HCT116 (cell line): ENCODE results near the gene MXRA8. TPM values are rescaled to one million over a fixed set of nuclear protein-coding genes. Genes with fewer than 3 reads are reported as not detected.
"Not testable (repeated sequence)": the region's sequence is repeated elsewhere in the genome, so short reads cannot be mapped to it uniquely, and the experiment has no call there.

Source experiments
- ATAC-seq: fragments of 200-7000 bp; cut with Tn5 transposase; 2 replicates; pipeline ENCODE4 v1.9.1; 2020; ENCODE audit warnings: mild to moderate bottlenecking, moderate library complexity
- BruUV-seq: library from RNA; stranded (reverse); fragments of 400-500 nt; replicated peaks from 2 replicates; lab custom pipeline; 2021; lab: Mats Ljungman, UMichigan
- CTCF ChIA-PET: fragments of 300-600 bp; sonication (Branson Sonifier 250); formaldehyde crosslinking; loops from one replicate; lab custom pipeline; 2021; ENCODE audit warnings: antibody characterized with exemption; lab: Charles Lee
- POLR2A ChIA-PET: fragments of 300-600, 350-600 bp; sonication (Branson Sonifier 250); formaldehyde crosslinking; loops from one replicate; lab custom pipeline; 2021; ENCODE audit warnings: antibody characterized with exemption; lab: Charles Lee
- RAD21 ChIA-PET, 2 experiments: fragments of 300-600 bp; sonication (Branson Sonifier 250); formaldehyde crosslinking; loops; one replicate each; lab custom pipeline; 2023; ENCODE audit warnings: low total read pairs in 2 of 2; ENCODE audit not compliant: uncharacterized antibody in 2 of 2, unreplicated experiment in 2 of 2, low non-redundant PET in 1 of 2; lab: Charles Lee
- DNase-seq: peaks from one replicate; pipeline ENCODE4 v3.0.0-alpha.2; 2010; ENCODE audit warnings: low read depth, low spot score
- H2AFZ ChIP-seq: fragments of 200-600 bp; shearing (Covaris generic), sonication (generic); 2 replicates; pipeline ENCODE4 v1.6.1; 2017; ENCODE audit warnings: low read depth, mixed run types, mixed read lengths, antibody characterized with exemption, low read length; ENCODE audit not compliant: poor library complexity, severe bottlenecking
- H3K27ac ChIP-seq: 2 replicates; pipeline ENCODE4 v1.5.1; 2012; ENCODE audit warnings: low read depth, low read length
- H3K27me3 ChIP-seq: fragments of 200-600 bp; sonication (generic); 2 replicates; pipeline ENCODE4 v1.6.1; 2016; ENCODE audit warnings: mixed run types, low read length, mixed read lengths; ENCODE audit not compliant: insufficient read depth
- H3K36me3 ChIP-seq, 2 experiments: fragments of 200-500 bp in 1 of 2; fragments of 200-600 bp in 1 of 2; sonication (Bioruptor generic) in 1 of 2; sonication (generic) in 1 of 2; 2 replicates each; pipeline versions ENCODE4 v1.5.1 to v1.6.1; 2014 to 2016; ENCODE audit warnings: low read length in 2 of 2, inconsistent platforms in 1 of 2, mixed read lengths in 1 of 2, mixed run types in 1 of 2; ENCODE audit not compliant: insufficient read depth in 2 of 2, control insufficient read depth in 1 of 2
- H3K4me1 ChIP-seq, 2 experiments: fragments of 200-600 bp in 1 of 2; sonication (generic) in 1 of 2; 2 replicates each; pipeline versions ENCODE4 v1.5.1 to v1.6.1; 2012 to 2017; ENCODE audit warnings: low read length in 2 of 2, inconsistent platforms in 1 of 2, mild to moderate bottlenecking in 1 of 2, mixed read lengths in 1 of 2, mixed run types in 1 of 2, moderate library complexity in 1 of 2; ENCODE audit not compliant: insufficient read depth in 2 of 2, control insufficient read depth in 1 of 2
- H3K4me2 ChIP-seq: fragments of 200-600 bp; sonication (generic); 2 replicates; pipeline ENCODE4 v1.6.1; 2017; ENCODE audit warnings: mixed run types, low read length, mixed read lengths
- H3K4me3 ChIP-seq, 2 experiments: fragments of 200-600 bp in 1 of 2; sonication (generic) in 1 of 2; replicated peaks in 1 of 2; 2 replicates each; pipeline ENCODE4 v1.5.1; 2011 to 2016; ENCODE audit warnings: low read length in 2 of 2, control low read depth in 1 of 2, low read depth in 1 of 2, mild to moderate bottlenecking in 1 of 2, mixed read lengths in 1 of 2, mixed run types in 1 of 2
- H3K79me2 ChIP-seq: fragments of 200-600 bp; sonication (generic); 2 replicates; pipeline ENCODE4 v1.6.1; 2017; ENCODE audit warnings: mild to moderate bottlenecking, mixed run types, low read length, moderate library complexity, mixed read lengths; ENCODE audit not compliant: insufficient read depth
- H3K9ac ChIP-seq: fragments of 200-600 bp; sonication (generic); 2 replicates; pipeline ENCODE4 v1.6.1; 2016; ENCODE audit warnings: low read length, mixed read lengths
- H3K9me2 ChIP-seq: fragments of 200-600 bp; sonication (generic), shearing (Covaris generic); 2 replicates; pipeline ENCODE4 v1.6.1; 2017; ENCODE audit warnings: mixed run types, mild to moderate bottlenecking, moderate library complexity; ENCODE audit not compliant: insufficient read depth
- H3K9me3 ChIP-seq, 2 experiments: fragments of 200-500 bp in 1 of 2; fragments of 200-600 bp in 1 of 2; sonication (Bioruptor generic) in 1 of 2; sonication (generic) in 1 of 2; 2 replicates each; pipeline ENCODE4 v1.6.1; 2014 to 2017; ENCODE audit warnings: low read length in 2 of 2, mixed read lengths in 2 of 2, inconsistent platforms in 1 of 2, low read depth in 1 of 2, mild to moderate bottlenecking in 1 of 2, mixed run types in 1 of 2, moderate library complexity in 1 of 2; ENCODE audit not compliant: control insufficient read depth in 1 of 2, insufficient read depth in 1 of 2
- H4K20me1 ChIP-seq: fragments of 200-600 bp; sonication (generic), shearing (Covaris generic); 2 replicates; pipeline ENCODE4 v1.6.1; 2017; ENCODE audit warnings: mixed run types, mild to moderate bottlenecking, moderate library complexity; ENCODE audit not compliant: insufficient read depth
- CEBPB ChIP-seq: IDR thresholded peaks from 2 replicates; pipeline ENCODE4 v1.6.1; 2012; ENCODE audit warnings: low read depth
- EZH2phosphoT487 ChIP-seq: fragments of 200-600 bp; IDR thresholded peaks from 2 replicates; pipeline ENCODE4 v1.6.1; 2018; ENCODE audit warnings: antibody characterized with exemption, borderline replicate concordance
- JUND ChIP-seq: IDR thresholded peaks from 2 replicates; pipeline ENCODE4 v1.6.1; 2012
- POLR2A ChIP-seq: IDR thresholded peaks from 2 replicates; pipeline ENCODE4 v1.7.0; 2011; ENCODE audit warnings: borderline replicate concordance; ENCODE audit not compliant: insufficient read depth, insufficient read length; ENCODE audit errors: extremely low read depth
- POLR2AphosphoS5 ChIP-seq: IDR thresholded peaks from 2 replicates; pipeline ENCODE4 v1.6.1; 2011; ENCODE audit warnings: mild to moderate bottlenecking, low read depth, low read length, moderate library complexity
- SP1 ChIP-seq: IDR thresholded peaks from 2 replicates; pipeline ENCODE4 v1.6.1; 2012; ENCODE audit warnings: low read depth
- TCF7L2 ChIP-seq: IDR thresholded peaks from 2 replicates; pipeline ENCODE4 v1.7.0; 2011; ENCODE audit warnings: borderline replicate concordance, inconsistent platforms; ENCODE audit not compliant: insufficient read depth, insufficient read length; ENCODE audit errors: extremely low read depth
- ZFX ChIP-seq: fragments of 450-650 bp; IDR thresholded peaks from 2 replicates; pipeline ENCODE4 v1.6.1; 2017
- intact Hi-C: fragments of 100-400 bp; cut with micrococcal nuclease; formaldehyde crosslinking; loops from 2 replicates; pipeline ENCODE4 v1.10.0; 2022
- total RNA-seq: library from RNA; stranded (reverse); gene quantifications from one replicate; pipeline ENCODE4 v1.2.1, GENCODE V29; 2021; ENCODE audit not compliant: unreplicated experiment
- TF ChIP-seq, protein P1 (sequence below): IDR thresholded peaks from 2 replicates; pipeline ENCODE4 v1.6.1; 2012
- TF ChIP-seq, protein P2 (sequence below), 3 experiments: fragments of 200-600 bp in 1 of 3; sonication (generic) in 1 of 3; IDR thresholded peaks in 2 of 3; conservative IDR thresholded peaks in 1 of 3; 2 replicates each; pipeline ENCODE4 v1.5.1; 2012 to 2017; ENCODE audit warnings: low read depth in 2 of 3, low read length in 2 of 3, antibody characterized with exemption in 1 of 3, borderline replicate concordance in 1 of 3, control low read depth in 1 of 3, mild to moderate bottlenecking in 1 of 3, mixed read lengths in 1 of 3, mixed run types in 1 of 3, moderate library complexity in 1 of 3; ENCODE audit not compliant: insufficient read depth in 1 of 3
- TF ChIP-seq, protein P3 (sequence below): IDR thresholded peaks from 2 replicates; pipeline ENCODE4 v1.6.1; 2012; ENCODE audit warnings: low read depth

The MXRA8 gene
- total RNA-seq, 1 experiment from 2014 or later = 0.74 TPM

DNA sequence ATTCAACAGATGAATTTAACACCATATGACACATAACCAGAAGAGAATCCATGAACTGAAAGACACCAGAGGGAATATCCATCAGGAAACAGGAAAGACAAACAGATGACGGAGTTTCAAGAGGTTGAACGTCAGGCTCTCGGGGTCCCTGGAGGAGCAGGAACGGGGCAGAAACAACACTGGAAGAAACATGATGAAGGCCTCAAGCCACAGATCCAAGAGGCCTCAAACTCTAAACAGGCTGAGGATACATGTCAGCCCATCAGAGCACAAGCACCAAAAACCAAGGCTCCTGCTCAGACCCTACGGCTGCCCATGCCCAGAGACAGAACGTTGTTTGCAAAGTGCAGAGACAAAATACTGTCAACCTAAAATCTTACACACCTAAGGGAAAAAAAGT lies 40.9 kb downstream of the MXRA8 start:
- CTCF ChIA-PET = no interaction called here
- Histone ChIP-seq H3K36me3 (peaks cover 17 to 38% of the 10 kb centered on the region in 2 experiments; a peak in 3 of 4 replicates), H3K79me2 (peaks cover 94% of the 10 kb centered on the region), H3K9me3 (no peaks in the 10 kb centered on the region), H3K27ac (peak overlapping the region; percentile 52), H3K4me3 (no peak overlapping the region), H3K4me1 (peaks cover 18 to 43% of the 10 kb centered on the region in 2 experiments), H4K20me1 (peaks cover 10% of the 10 kb centered on the region; the same call in 1 of the 2 replicates), H3K9ac (no peak overlapping the region), H2AFZ (no peak overlapping the region), H3K4me2 (no peak overlapping the region), H3K27me3 (no peaks in the 10 kb centered on the region), H3K9me2 (no peaks in the 10 kb centered on the region)
- intact Hi-C loops = no loop called here
- no peak for DNase-seq
- TF ChIP-seq ZFX (no peak), SP1 (no peak), POLR2A (no peak), EZH2phosphoT487 (no peak), JUND (no peak), TCF7L2 (no peak), CEBPB (no peak), POLR2AphosphoS5 (no peak)
- TF ChIP-seq, protein P1, sequence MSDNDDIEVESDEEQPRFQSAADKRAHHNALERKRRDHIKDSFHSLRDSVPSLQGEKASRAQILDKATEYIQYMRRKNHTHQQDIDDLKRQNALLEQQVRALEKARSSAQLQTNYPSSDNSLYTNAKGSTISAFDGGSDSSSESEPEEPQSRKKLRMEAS = no peak
- TF ChIP-seq, protein P2, sequence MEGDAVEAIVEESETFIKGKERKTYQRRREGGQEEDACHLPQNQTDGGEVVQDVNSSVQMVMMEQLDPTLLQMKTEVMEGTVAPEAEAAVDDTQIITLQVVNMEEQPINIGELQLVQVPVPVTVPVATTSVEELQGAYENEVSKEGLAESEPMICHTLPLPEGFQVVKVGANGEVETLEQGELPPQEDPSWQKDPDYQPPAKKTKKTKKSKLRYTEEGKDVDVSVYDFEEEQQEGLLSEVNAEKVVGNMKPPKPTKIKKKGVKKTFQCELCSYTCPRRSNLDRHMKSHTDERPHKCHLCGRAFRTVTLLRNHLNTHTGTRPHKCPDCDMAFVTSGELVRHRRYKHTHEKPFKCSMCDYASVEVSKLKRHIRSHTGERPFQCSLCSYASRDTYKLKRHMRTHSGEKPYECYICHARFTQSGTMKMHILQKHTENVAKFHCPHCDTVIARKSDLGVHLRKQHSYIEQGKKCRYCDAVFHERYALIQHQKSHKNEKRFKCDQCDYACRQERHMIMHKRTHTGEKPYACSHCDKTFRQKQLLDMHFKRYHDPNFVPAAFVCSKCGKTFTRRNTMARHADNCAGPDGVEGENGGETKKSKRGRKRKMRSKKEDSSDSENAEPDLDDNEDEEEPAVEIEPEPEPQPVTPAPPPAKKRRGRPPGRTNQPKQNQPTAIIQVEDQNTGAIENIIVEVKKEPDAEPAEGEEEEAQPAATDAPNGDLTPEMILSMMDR (IDR thresholded peaks at IDR 0.05 in 2 of 3, conservative IDR thresholded peaks at IDR 0.05 in 1 of 3; ENCODE audit: borderline replicate concordance in 1 of 3, insufficient read depth in 1 of 3, low read depth in 2 of 3, low read length in 2 of 3) = no peak
- TF ChIP-seq, protein P3, sequence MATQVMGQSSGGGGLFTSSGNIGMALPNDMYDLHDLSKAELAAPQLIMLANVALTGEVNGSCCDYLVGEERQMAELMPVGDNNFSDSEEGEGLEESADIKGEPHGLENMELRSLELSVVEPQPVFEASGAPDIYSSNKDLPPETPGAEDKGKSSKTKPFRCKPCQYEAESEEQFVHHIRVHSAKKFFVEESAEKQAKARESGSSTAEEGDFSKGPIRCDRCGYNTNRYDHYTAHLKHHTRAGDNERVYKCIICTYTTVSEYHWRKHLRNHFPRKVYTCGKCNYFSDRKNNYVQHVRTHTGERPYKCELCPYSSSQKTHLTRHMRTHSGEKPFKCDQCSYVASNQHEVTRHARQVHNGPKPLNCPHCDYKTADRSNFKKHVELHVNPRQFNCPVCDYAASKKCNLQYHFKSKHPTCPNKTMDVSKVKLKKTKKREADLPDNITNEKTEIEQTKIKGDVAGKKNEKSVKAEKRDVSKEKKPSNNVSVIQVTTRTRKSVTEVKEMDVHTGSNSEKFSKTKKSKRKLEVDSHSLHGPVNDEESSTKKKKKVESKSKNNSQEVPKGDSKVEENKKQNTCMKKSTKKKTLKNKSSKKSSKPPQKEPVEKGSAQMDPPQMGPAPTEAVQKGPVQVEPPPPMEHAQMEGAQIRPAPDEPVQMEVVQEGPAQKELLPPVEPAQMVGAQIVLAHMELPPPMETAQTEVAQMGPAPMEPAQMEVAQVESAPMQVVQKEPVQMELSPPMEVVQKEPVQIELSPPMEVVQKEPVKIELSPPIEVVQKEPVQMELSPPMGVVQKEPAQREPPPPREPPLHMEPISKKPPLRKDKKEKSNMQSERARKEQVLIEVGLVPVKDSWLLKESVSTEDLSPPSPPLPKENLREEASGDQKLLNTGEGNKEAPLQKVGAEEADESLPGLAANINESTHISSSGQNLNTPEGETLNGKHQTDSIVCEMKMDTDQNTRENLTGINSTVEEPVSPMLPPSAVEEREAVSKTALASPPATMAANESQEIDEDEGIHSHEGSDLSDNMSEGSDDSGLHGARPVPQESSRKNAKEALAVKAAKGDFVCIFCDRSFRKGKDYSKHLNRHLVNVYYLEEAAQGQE = no peak
- POLR2A ChIA-PET = interaction anchor here (1.3 kb wide), 1 partner anchor 21 kb away, joined by 3 read pairs; no protein-coding TSS in a partner anchor
- RAD21 ChIA-PET = no interaction called here
- BruUV-seq = TSS peak; percentile 40
- ATAC-seq = no peak

DNA sequence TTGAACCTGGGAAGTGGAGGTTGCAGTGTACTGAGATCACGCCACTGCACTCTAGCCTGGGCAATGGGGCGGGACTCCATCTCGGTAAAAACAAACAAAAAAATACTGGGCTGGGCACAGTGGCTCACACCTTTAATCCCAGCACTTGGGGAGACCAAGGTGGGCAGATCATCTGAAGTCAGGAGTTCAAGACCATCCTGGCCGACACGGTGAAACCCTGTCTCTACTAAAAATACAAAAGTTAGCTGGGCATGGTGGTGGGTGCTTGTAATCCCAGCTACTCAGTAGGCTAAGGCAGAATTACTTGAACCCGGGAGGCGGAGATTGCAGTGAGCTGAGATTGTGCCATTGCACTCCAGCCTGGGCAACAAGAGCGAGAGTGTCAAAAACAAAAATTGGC lies 42.2 kb downstream of the MXRA8 start:
- CTCF ChIA-PET, BruUV-seq: not testable (repeated sequence)
- peaks cover 22 to 44% of the 10 kb centered on the region in 2 experiments; a peak in 3 of 4 replicates for H3K36me3 ChIP-seq

More for the DNA sequence above, 42.2 kb downstream of the MXRA8 start:
- H3K27me3 ChIP-seq, H3K9ac ChIP-seq, DNase-seq, H3K4me3 ChIP-seq, ATAC-seq, H4K20me1 ChIP-seq, H3K4me2 ChIP-seq, H2AFZ ChIP-seq, H3K9me3 ChIP-seq, RAD21 ChIA-PET, H3K9me2 ChIP-seq, intact Hi-C loops: not testable (repeated sequence)
- peaks cover 18 to 43% of the 10 kb centered on the region in 2 experiments for H3K4me1 ChIP-seq
- POLR2A ChIA-PET = interaction anchor here (1.1 kb wide), 1 partner anchor 43 kb away, joined by 5 read pairs; the partner anchor contains the start of gene UBE2J2
- peaks cover 90% of the 10 kb centered on the region for H3K79me2 ChIP-seq
- 0 out of 2 replicates have a peak overlapping the region, but pooled peaks have one; percentile 26 for H3K27ac ChIP-seq
